Hepatocyte (in vitro differentiated cells): ENCODE results near the gene STARD9. TPM values are rescaled to one million over a fixed set of nuclear protein-coding genes. Genes with fewer than 3 reads are reported as not detected.

Source experiments
- DNase-seq: peaks from one replicate; pipeline ENCODE4 v3.0.0-alpha.2; 2016; ENCODE audit warnings: low spot score
- H2AFZ ChIP-seq: fragments of 200-600 bp; sonication (generic); 2 replicates; pipeline ENCODE4 v1.6.0; 2016; ENCODE audit warnings: antibody characterized with exemption, mild to moderate bottlenecking
- H3K27ac ChIP-seq: fragments of 200-600 bp; sonication (generic); 2 replicates; pipeline ENCODE4 v1.5.1; 2016; ENCODE audit warnings: mild to moderate bottlenecking
- H3K27me3 ChIP-seq: fragments of 200-600 bp; sonication (generic); 2 replicates; pipeline ENCODE4 v1.6.1; 2016
- H3K36me3 ChIP-seq: fragments of 200-600 bp; sonication (generic); replicated peaks from 2 replicates; pipeline ENCODE4 v1.5.1; 2016; ENCODE audit warnings: low read depth; ENCODE audit not compliant: insufficient read depth
- H3K4me1 ChIP-seq: fragments of 200-600 bp; sonication (generic); 2 replicates; pipeline ENCODE4 v1.5.1; 2016; ENCODE audit warnings: mild to moderate bottlenecking, moderate library complexity; ENCODE audit not compliant: insufficient read depth
- H3K4me2 ChIP-seq: fragments of 200-600 bp; sonication (generic); 2 replicates; pipeline ENCODE4 v1.6.0; 2016
- H3K4me3 ChIP-seq: fragments of 200-600 bp; sonication (generic); 2 replicates; pipeline ENCODE4 v1.5.1; 2016; ENCODE audit warnings: mild to moderate bottlenecking
- H3K79me2 ChIP-seq: fragments of 200-600 bp; sonication (generic); 2 replicates; pipeline ENCODE4 v1.6.0; 2017; ENCODE audit warnings: mild to moderate bottlenecking
- H3K9me2 ChIP-seq: fragments of 200-600 bp; sonication (generic); replicated peaks from 2 replicates; pipeline ENCODE4 v1.6.0; 2017; ENCODE audit warnings: mild to moderate bottlenecking; ENCODE audit not compliant: insufficient read depth
- H3K9me3 ChIP-seq: fragments of 200-600 bp; sonication (generic); 2 replicates; pipeline ENCODE4 v1.5.1; 2016; ENCODE audit warnings: low read depth, mild to moderate bottlenecking
- H4K20me1 ChIP-seq: fragments of 200-600 bp; sonication (generic); 2 replicates; pipeline ENCODE4 v1.6.0; 2016; ENCODE audit warnings: mild to moderate bottlenecking; ENCODE audit not compliant: insufficient read depth, poor library complexity, severe bottlenecking
- CTCF ChIP-seq: fragments of 200-600 bp; sonication (generic); IDR thresholded peaks from 2 replicates; pipeline ENCODE4 v1.5.1; 2016; ENCODE audit warnings: antibody characterized with exemption, mild to moderate bottlenecking; ENCODE audit not compliant: poor library complexity
- EZH2 ChIP-seq: fragments of 200-600 bp; sonication (generic); IDR thresholded peaks from 2 replicates; pipeline ENCODE4 v1.6.1; 2016; ENCODE audit warnings: antibody characterized with exemption, mild to moderate bottlenecking, borderline replicate concordance
- EZH2phosphoT487 ChIP-seq: fragments of 200-600 bp; sonication (generic); IDR thresholded peaks from one replicate; pipeline ENCODE4 v1.6.1; 2018; ENCODE audit warnings: antibody characterized with exemption, mild to moderate bottlenecking, low read depth, moderate library complexity; ENCODE audit not compliant: unreplicated experiment, severe bottlenecking
- WGBS: methylation state at CpG from one replicate; pipeline ENCODE4 v1.1.6; 2016; ENCODE audit warnings: low lambda C conversion rate; ENCODE audit errors: missing lambda C conversion rate; 5-methylcytosine and 5-hydroxymethylcytosine counted together
- polyA plus RNA-seq: library from polyadenylated mRNA; unstranded; fragments of >200 nt; fragmentation: Nextera tagmentation; extraction: Ambion mirVana; gene quantifications from 2 replicates; pipeline ENCODE4 v1.2.1, GENCODE V29; 2016
- total RNA-seq: library from RNA; depleted of rRNA; stranded (reverse); fragments of >200 nt; gene quantifications from 2 replicates; pipeline ENCODE4 v1.2.3, GENCODE V29; 2014

STARD9 gene
- total and polyA plus RNA-seq, 2 experiments from 2014 or later, result 0.50 to 3.0 TPM

- no peak for TF ChIP-seq CTCF
- no peak for TF ChIP-seq EZH2
- TF ChIP-seq EZH2phosphoT487, result no peak
- Histone ChIP-seq H2AFZ (no peak overlapping the region), H3K4me3 (no peak overlapping the region), H3K79me2 (no peaks in the 10 kb centered on the region), H3K36me3 (no peaks in the 10 kb centered on the region), H3K9me3 (no peaks in the 10 kb centered on the region), H3K27ac (no peak overlapping the region), H4K20me1 (no peaks in the 10 kb centered on the region), H3K27me3 (no peaks in the 10 kb centered on the region), H3K9me2 (no peaks in the 10 kb centered on the region), H3K4me1 (no peaks in the 10 kb centered on the region), H3K4me2 (no peak overlapping the region)
- DNase-seq, result no peak
- 86% methylated on average over 2 of the region's 2 CpGs for WGBS
These were observed 135.3 kb downstream of the STARD9 start for GRCh38 chr15:42710662-42711061.

DNA sequence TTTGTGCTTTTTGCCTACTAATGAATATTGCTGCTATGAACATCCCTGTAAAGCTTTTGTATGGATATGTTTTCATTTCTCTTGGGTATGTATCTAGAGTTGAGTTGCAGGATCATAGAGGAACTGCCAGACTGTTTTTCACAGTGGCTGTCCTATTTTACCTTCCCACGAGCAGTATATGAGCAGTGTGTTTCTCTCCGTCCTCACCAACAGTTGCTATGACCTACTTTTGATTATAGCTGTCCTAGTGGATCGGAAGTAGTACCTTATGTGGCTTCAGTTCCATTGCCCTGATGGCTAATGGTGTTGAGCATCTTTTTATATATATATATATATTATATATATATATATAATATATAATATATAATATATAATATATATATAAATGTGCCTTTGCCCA lies 136.3 kb downstream of the STARD9 start:
- Histone ChIP-seq H2AFZ (no peak overlapping the region), H3K79me2 (no peaks in the 10 kb centered on the region), H3K9me3 (no peaks in the 10 kb centered on the region), H3K4me3 (no peak overlapping the region), H3K36me3 (no peaks in the 10 kb centered on the region), H3K27me3 (no peaks in the 10 kb centered on the region), H4K20me1 (no peaks in the 10 kb centered on the region), H3K4me1 (no peaks in the 10 kb centered on the region), H3K4me2 (no peak overlapping the region), H3K9me2 (no peaks in the 10 kb centered on the region), H3K27ac (no peak overlapping the region)
- TF ChIP-seq CTCF, result no peak
- TF ChIP-seq EZH2phosphoT487, result no peak
- TF ChIP-seq EZH2, result no peak
- WGBS, result 91% methylated on average over 3 of the region's 3 CpGs
- DNase-seq, result no peak

- Histone ChIP-seq H2AFZ (no peak overlapping the region), H3K27me3 (no peaks in the 10 kb centered on the region), H4K20me1 (no peaks in the 10 kb centered on the region), H3K9me3 (no peaks in the 10 kb centered on the region), H3K36me3 (no peaks in the 10 kb centered on the region), H3K4me3 (no peak overlapping the region), H3K79me2 (no peaks in the 10 kb centered on the region), H3K9me2 (no peaks in the 10 kb centered on the region), H3K27ac (no peak overlapping the region), H3K4me2 (no peak overlapping the region), H3K4me1 (no peaks in the 10 kb centered on the region)
- no peak for TF ChIP-seq EZH2phosphoT487
- no peak for TF ChIP-seq CTCF
- TF ChIP-seq EZH2, result no peak
- no peak for DNase-seq
- WGBS, result 91% methylated on average over 4 of the region's 4 CpGs
These were observed 137.2 kb downstream of the STARD9 start for GRCh38 chr15:42712584-42712983.

- H3K36me3 ChIP-seq, result no peaks in the 10 kb centered on the region
- 87% methylated on average over 5 of the region's 5 CpGs for WGBS
- no peak for DNase-seq
- no peaks in the 10 kb centered on the region for H3K4me1 ChIP-seq
- no peaks in the 10 kb centered on the region for H3K79me2 ChIP-seq
- no peak overlapping the region for H3K4me2 ChIP-seq
- H4K20me1 ChIP-seq, result no peaks in the 10 kb centered on the region
- H3K27ac ChIP-seq, result no peak overlapping the region
- no peak for TF ChIP-seq EZH2phosphoT487
- no peak for TF ChIP-seq EZH2
- TF ChIP-seq CTCF, result no peak
- H2AFZ ChIP-seq, result no peak overlapping the region
- H3K27me3 ChIP-seq, result no peaks in the 10 kb centered on the region
- no peaks in the 10 kb centered on the region for H3K9me2 ChIP-seq
- H3K9me3 ChIP-seq, result no peaks in the 10 kb centered on the region
- no peak overlapping the region for H3K4me3 ChIP-seq
These were observed 140.7 kb downstream of the STARD9 start for GRCh38 chr15:42716125-42716524.
